GM18951 (cell line): ENCODE data around the gene CPSF3.

Experiments
- POLR2A ChIP-seq: IDR thresholded peaks from 4 replicates; pipeline ENCODE4 v1.6.1; 2011; ENCODE audit warnings: mild to moderate bottlenecking; ENCODE audit not compliant: insufficient read length, insufficient read depth; ENCODE audit errors: extremely low read depth
- in situ Hi-C: fragments of 300-500 bp; cut with MboI; formaldehyde crosslinking; loops from one replicate; pipeline ENCODE4 v1.12.0; 2022; ENCODE audit warnings: low sequenced_read_pairs, mixed read lengths, inconsistent platforms; ENCODE audit not compliant: unreplicated experiment

Gene CPSF3

DNA sequence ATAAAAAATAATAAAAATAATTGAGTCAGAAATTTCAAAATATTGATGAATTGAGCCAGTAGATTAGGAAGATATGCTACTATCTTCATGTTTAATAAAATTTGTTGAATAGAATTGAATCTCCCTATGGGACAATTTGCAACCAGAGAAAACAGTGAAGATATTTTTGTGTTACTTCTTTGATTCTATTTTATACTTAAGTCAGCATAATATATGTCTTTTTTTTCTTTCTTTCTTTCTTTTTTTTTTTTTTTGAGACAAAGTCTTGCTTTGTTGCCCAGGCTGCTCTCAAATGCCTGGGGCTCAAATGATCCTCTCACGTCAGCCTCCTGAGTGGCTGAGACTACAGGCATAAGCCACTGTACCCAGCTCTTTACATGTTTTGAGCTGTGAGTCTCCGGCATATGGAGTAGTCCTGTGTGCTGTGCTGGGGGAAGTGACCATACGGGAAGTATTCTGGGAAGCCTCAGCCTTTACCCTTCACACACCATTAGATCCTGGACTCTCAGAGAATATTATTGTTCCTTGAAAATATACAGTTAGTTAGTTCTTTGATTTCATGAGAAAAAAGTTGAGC lies 37.1 kb downstream of the CPSF3 start:
- no peak for TF ChIP-seq POLR2A
- in situ Hi-C loops, result no loop called here

DNA sequence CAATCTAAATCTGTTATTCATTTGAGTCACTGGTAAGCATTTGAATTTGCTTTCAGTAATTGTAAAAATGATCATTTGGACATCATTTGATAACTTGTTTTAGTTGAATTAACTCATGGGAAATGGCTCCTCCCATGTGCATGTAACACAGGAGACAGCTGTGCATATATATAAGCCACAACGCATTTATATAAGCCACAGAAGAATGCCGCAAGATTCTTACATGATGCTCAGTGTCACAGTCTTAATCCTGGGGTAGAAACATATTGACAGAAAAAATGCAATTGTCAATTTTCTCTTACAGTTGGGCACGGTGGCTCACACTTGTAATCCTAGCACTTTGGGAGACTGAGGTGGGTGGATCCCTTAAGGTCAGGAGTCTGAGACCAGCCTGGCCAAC lies 37.6 kb downstream of the CPSF3 start:
- no peak for TF ChIP-seq POLR2A
- in situ Hi-C loops, result no loop called here

DNA sequence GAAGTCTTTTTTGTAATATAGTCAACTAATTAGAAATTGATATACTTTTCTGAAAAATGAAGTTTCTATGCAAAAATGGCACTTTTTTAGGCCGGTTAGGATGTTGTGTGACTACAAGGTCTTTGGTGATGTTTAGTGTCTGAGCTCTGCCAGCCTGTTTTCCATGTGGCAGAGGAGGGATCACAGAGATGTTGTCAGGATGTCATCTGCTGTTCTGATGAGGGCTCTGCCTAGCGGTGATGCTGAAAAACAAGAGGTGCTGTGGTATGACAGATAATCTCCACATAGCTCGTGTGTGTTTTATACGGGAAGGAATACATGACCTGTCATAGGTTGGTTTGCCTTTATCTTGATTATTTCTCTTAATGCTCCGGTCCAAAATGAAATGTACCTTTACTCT lies 38.9 kb downstream of the CPSF3 start:
- in situ Hi-C loops, result no loop called here
- TF ChIP-seq POLR2A, result no peak

DNA sequence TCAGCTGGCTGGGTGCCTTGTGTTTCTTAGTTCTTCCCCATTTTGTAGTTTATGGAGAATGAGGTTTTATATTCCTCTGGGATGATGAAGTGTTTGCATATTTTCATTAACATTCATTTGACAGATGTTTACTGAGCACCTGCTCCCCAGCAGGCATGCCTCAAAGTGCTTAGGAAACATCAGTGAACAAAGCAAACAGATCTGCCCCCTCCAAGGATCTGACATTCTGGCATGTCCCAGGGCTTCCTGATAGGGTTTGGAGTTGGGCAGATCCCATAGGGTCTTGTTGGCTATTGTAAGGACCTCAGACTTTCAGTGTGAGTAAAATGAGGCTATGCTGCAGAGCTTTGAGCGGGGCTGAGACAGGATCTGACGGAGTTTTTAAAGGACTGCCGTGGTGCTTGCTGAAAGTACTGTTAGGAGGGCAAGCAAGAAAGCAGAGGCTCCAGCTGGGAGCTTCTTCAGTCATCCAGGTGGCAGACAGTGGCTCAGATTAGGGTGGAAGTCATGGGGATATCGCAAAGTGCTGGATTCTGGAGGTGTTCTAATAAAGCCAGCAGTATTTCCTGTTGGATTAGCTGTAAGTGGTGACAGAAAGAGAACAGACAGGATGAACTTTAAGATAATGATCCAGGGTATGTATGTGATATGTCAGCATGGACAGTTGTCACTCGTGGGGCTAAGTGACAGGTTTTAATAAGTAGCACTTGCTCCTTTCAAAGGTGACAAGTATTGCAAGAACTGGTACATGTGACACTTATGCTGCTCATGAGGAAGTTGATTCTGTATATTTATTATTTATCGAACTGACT lies 39.6 kb downstream of the CPSF3 start:
- in situ Hi-C loops, result no loop called here
- no peak for TF ChIP-seq POLR2A

DNA sequence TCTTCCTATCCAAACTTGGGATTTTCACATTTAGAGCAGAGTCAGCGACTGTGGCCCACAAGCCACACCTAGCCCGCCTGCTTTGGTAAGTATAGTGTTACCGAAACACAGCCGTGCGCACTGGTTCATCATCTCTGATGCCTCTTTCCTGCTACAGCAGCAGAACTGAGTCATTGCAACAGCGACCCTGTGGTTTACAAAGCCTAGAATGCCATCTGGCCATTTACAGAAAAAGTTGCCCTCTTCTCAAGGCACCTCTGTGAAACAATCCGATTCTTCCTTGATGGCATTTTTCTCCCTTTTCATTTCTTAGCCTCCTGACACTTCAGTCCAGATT lies 40.2 kb downstream of the CPSF3 start:
- in situ Hi-C loops, result no loop called here
- TF ChIP-seq POLR2A, result no peak

DNA sequence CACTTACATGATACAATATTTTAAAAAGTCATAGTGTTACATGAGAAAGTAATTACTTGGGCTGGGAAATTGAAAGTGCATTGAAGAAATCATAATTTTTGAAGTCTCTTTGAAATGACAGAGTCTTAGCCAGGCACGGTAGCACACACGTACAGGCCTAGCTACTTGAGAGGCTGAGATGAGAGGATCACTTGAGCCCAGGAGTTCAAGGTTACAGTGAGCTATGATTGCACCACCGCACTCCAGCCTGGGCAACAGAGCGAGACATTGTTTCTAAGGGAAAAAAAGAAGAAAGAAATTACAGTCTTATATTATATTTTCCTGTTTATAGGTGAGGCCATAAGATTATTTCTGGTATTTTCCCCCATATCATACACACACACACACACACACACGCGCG lies 41.7 kb downstream of the CPSF3 start:
- in situ Hi-C loops, result no loop called here
- TF ChIP-seq POLR2A, result no peak

DNA sequence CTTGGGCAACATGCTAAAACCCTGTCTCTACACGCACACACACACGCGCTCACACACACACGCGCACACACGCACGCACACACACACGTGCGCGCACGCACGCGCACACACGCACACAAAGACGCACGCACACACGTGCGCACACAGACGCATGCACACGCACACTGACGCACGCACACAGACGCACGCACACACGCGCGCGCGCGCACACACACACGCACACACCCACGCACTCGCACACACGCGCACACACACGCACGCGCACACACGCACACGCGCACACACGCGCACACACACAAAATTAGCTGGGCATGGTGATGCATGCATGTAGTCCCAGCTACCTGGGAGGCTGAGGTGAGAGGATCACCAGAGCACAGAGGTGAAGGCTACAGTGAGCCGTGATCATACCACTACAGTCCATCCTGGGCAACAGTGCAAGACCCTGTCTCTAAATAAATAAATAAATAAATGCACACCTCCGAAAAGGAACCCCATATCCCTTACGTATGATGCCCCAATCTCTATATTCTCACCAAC lies 42.8 kb downstream of the CPSF3 start:
- no peak for TF ChIP-seq POLR2A
- in situ Hi-C loops, result no loop called here

DNA sequence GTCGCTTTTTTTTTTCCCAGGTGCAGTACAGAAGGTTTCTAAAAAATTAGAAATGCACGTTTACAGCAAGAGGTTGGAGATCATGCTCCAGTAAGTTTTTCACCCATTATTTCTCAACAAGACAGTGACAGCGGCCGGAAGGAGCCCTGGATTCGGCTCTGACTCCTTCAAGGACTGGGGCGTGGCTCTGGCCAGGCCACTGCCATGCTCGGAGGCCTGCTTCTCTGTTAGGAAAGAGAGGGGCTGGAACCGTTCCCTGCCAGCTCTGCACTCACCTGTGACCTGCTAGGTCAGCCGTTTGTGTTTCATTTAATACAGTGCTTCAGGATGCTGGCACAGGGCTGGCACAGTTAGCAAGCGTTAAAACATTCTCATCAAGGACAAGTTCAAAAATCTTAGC lies 44.2 kb downstream of the CPSF3 start:
- in situ Hi-C loops, result no loop called here
- no peak for TF ChIP-seq POLR2A

DNA sequence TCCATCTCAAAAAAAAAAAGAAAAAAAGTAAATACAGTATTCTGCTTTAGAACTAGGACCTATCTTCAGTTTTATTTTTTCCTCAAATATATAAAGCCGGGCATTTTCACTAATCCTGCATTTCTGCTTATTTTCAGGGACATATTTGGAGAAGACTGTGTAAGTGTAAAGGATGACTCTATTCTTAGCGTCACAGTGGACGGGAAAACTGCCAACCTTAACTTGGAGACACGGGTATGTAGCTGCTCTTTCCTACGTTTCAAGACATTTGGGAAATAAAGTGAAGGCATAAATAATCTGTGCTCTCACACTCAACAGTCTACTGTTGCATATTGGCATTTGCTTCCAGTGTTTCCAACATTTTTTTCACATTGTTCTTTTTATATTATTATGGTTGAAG lies 47.8 kb downstream of the CPSF3 start:
- no peak for TF ChIP-seq POLR2A
- in situ Hi-C loops, result no loop called here

DNA sequence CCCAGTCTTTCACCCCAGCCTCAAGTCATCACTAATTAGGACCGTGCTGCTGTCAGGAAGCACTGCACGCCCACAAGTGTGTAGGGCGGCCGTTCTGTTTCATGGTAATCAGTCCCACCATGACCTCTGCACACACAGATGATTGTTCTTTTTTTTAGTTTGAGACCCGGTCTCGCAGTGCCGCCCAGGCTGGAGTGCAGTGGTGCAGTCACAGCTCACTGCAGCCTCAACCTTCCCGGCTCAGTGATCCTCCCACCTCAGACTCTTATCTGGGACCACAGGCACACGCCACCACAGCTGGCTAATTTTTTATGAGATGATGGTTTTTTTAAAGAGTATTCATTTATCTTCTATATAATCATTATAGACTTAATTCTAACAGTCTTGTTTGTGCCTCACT lies 49.1 kb downstream of the CPSF3 start:
- in situ Hi-C loops, result no loop called here

DNA sequence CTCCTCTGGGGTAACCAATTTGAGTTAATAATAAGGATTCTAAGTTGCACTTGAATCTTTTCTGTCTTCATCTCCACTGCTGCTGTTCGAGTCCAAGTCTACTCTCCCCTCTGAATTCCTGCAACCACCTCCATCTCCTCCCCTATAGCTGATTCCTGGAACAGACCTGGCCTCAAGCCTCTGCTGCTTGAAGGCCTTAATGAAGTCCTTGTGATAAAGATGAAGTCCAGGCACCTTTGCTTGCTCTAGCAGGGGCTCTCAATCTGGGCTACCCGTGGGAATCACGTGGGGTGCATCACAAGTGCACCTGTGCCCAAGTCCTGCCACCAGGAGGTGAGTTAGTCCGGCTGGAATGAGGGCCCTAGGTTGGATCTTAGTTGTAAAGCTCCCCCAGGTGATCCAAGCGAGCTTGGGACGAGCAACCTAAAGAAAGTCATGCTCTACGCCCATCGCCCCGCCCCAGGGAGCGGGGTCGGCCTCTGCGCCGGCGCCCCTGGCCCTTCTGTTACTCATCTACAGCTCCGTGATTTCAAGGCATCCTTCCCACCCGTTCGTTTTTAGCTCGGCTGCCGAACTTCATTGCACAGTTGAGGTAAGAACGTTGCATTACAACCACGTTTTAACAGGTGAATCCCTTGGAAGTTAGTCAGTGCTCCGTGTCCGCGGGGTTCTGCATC lies 50.0 kb downstream of the CPSF3 start:
- in situ Hi-C loops, result no loop called here
- no peak for TF ChIP-seq POLR2A

More for the DNA sequence above, 49.1 kb downstream of the CPSF3 start:
- TF ChIP-seq POLR2A, result no peak

DNA sequence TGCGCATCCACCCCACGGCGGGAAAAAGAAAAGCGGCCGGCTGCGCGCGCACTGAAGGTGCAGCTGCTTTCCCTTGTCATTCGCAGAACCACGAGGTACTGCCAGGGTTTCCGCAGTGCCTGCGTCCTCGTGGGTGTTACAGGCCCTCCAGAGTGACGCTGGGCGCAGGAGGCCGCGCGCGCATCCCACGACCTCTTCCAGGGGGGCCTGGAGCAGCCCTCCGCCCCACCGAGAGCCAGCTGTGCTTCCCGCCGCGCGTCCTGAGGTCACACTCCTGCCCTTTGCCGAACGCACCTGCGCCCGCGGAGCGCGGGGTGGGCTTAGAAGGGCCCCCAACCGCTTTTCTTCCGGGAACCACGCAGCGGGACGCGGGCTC lies 50.5 kb downstream of the CPSF3 start:
- TF ChIP-seq POLR2A, result no peak

DNA sequence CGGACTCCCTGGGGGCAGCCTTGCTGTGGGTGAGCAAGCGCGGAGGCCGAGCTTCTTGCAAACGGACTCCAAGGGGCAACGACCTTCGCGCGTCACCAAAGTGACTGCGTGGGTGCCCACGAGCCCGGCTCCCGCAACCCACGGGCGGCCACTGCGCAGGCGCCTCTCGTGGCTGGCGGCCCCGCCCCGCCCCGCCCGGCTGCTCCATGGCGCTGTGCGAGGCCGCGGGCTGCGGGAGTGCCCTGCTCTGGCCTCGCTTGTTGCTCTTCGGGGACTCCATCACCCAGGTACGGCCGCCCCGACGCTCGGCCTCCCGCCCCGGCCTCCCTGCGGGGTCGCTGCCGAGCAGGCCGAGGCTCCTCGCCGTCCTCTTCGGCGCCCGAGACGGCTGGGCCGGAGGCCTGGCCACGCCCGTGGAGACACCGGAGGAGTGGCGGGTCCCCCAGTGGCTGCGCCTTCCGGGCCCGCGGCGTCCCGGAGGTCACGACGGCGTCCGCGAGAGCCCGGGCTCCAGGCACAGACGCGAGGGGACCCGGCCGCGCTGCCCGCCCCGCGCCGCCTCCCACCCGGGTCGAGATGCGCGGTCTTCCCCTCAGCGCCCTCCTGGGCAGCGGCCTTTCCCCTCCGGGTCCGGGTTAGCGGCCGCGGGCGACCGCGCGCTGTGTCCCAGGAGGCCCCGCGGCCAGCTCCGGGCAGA lies 51.1 kb downstream of the CPSF3 start, which contains the start of gene IAH1:
TSS of gene IAH1 (plus strand) at position 191 of the 697 bp plus-strand sequence. CDS start at position 207, 16 bp downstream.
- peak; percentile 80 for TF ChIP-seq POLR2A

More for the DNA sequence above, 50.5 kb downstream of the CPSF3 start:
- in situ Hi-C loops, result no loop called here

More for the DNA sequence above, 51.1 kb downstream of the CPSF3 start, which contains the start of gene IAH1:
- in situ Hi-C loops, result no loop called here
